Measurements from ENCODE around the gene CHKA.

The CHKA gene

DNA sequence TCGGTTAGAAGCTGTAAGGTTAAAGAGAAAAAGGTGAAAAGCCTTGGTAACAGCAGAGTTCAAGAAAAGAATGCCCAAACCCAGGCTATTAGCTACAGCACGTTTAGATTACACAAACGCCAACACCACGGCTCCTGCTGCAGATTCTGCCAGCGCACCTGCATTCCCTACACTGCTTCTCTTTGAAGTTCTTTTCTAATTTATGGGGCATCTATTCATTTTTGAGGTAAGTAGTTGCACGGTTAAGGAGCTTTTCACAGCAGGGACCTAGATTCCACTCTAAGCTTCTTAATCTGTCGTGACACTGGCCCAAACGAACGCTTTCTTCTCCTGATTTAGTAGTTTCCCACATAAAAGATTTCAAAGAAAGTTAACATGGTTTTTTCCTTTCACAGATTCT lies 38.0 kb upstream of the CHKA start:
- TF ChIP-seq EP300 (IDR thresholded peaks at IDR 0.05; ENCODE audit: borderline replicate concordance): no peak
- TF ChIP-seq TAF1 (IDR thresholded peaks at IDR 0.05; ENCODE audit: low read depth): no peak
- no peak for TF ChIP-seq FOXM1 (IDR thresholded peaks at IDR 0.05; ENCODE audit: borderline replicate concordance, low read depth)
- no peak for TF ChIP-seq TEAD4 (IDR thresholded peaks at IDR 0.05)
- no peak for TF ChIP-seq EGR1 (IDR thresholded peaks at IDR 0.05)
- no peak for TF ChIP-seq YY1 (IDR thresholded peaks at IDR 0.05; ENCODE audit: low read depth)
- TF ChIP-seq, protein P1, sequence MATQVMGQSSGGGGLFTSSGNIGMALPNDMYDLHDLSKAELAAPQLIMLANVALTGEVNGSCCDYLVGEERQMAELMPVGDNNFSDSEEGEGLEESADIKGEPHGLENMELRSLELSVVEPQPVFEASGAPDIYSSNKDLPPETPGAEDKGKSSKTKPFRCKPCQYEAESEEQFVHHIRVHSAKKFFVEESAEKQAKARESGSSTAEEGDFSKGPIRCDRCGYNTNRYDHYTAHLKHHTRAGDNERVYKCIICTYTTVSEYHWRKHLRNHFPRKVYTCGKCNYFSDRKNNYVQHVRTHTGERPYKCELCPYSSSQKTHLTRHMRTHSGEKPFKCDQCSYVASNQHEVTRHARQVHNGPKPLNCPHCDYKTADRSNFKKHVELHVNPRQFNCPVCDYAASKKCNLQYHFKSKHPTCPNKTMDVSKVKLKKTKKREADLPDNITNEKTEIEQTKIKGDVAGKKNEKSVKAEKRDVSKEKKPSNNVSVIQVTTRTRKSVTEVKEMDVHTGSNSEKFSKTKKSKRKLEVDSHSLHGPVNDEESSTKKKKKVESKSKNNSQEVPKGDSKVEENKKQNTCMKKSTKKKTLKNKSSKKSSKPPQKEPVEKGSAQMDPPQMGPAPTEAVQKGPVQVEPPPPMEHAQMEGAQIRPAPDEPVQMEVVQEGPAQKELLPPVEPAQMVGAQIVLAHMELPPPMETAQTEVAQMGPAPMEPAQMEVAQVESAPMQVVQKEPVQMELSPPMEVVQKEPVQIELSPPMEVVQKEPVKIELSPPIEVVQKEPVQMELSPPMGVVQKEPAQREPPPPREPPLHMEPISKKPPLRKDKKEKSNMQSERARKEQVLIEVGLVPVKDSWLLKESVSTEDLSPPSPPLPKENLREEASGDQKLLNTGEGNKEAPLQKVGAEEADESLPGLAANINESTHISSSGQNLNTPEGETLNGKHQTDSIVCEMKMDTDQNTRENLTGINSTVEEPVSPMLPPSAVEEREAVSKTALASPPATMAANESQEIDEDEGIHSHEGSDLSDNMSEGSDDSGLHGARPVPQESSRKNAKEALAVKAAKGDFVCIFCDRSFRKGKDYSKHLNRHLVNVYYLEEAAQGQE (IDR thresholded peaks at IDR 0.05; ENCODE audit: low read depth): no peak
- TF ChIP-seq CREB1 (IDR thresholded peaks at IDR 0.05; ENCODE audit: low read depth): no peak
- TF ChIP-seq RAD21 (IDR thresholded peaks at IDR 0.05; ENCODE audit: low read depth): no peak
- no peak for TF ChIP-seq CEBPB (IDR thresholded peaks at IDR 0.05)

DNA sequence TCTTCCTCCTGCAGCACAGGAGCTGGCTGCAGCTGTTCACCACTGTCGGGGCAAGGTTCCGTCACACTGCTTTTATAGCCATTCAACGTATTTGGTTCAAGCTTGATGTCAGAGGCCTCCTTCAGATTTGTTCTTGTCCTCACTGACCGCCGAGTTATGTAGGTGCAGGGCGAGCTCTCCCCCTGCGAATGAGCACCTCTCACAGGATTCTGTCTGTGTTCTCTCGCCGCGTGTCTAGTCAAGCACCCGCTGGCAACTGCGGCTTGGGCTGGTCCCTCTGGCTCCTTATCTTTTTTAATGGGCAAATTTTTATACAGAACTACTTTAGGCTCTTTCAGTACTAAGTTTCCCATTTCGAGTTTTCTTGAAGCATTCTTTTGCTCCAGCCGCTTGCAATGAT lies 37.4 kb upstream of the CHKA start:
- no peak for TF ChIP-seq TEAD4 (IDR thresholded peaks at IDR 0.05)
- TF ChIP-seq, protein P1 (IDR thresholded peaks at IDR 0.05; ENCODE audit: low read depth): no peak
- no peak for TF ChIP-seq CEBPB (IDR thresholded peaks at IDR 0.05)
- TF ChIP-seq FOXM1 (IDR thresholded peaks at IDR 0.05; ENCODE audit: borderline replicate concordance, low read depth): no peak
- no peak for TF ChIP-seq TCF12 (IDR thresholded peaks at IDR 0.05; ENCODE audit: low read depth)
- TF ChIP-seq NFIC (IDR thresholded peaks at IDR 0.05): no peak
- no peak for TF ChIP-seq EP300 (IDR thresholded peaks at IDR 0.05; ENCODE audit: borderline replicate concordance)
- TF ChIP-seq ZBTB7A (IDR thresholded peaks at IDR 0.05; ENCODE audit: low read depth): no peak
- TF ChIP-seq, protein P2, sequence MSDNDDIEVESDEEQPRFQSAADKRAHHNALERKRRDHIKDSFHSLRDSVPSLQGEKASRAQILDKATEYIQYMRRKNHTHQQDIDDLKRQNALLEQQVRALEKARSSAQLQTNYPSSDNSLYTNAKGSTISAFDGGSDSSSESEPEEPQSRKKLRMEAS (IDR thresholded peaks at IDR 0.05): no peak
- TF ChIP-seq CREB1 (IDR thresholded peaks at IDR 0.05; ENCODE audit: low read depth): no peak
- TF ChIP-seq, protein P3, sequence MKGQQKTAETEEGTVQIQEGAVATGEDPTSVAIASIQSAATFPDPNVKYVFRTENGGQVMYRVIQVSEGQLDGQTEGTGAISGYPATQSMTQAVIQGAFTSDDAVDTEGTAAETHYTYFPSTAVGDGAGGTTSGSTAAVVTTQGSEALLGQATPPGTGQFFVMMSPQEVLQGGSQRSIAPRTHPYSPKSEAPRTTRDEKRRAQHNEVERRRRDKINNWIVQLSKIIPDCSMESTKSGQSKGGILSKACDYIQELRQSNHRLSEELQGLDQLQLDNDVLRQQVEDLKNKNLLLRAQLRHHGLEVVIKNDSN (IDR thresholded peaks at IDR 0.05): no peak
- TF ChIP-seq TAF1 (IDR thresholded peaks at IDR 0.05; ENCODE audit: low read depth): no peak
- TF ChIP-seq YY1 (IDR thresholded peaks at IDR 0.05; ENCODE audit: low read depth): no peak
- TF ChIP-seq EGR1 (IDR thresholded peaks at IDR 0.05): no peak
- TF ChIP-seq RAD21 (IDR thresholded peaks at IDR 0.05; ENCODE audit: low read depth): no peak

DNA sequence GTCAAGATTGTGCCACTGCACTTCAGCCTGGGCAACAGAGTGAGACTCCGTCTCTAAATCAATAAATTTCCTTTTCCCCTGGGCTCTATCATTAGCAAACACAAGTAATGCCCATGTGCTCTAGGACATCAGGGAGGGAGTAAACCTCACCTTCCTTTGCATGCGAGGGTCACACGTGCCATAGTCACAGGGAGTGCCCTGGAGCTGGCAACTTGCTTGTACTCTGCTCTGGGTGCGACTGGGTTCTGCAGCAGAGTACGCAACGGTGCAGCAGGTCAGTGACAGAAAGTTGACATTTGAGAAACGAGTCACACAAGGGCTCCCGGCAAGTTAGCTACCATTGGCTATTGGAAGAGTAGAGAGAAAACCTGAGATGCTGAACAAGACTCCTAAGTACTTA lies 32.6 kb upstream of the CHKA start:
- TF ChIP-seq, protein P1 (IDR thresholded peaks at IDR 0.05; ENCODE audit: low read depth): no peak
- TF ChIP-seq EGR1 (IDR thresholded peaks at IDR 0.05): no peak
- TF ChIP-seq CEBPB (IDR thresholded peaks at IDR 0.05): no peak
- TF ChIP-seq RAD21 (IDR thresholded peaks at IDR 0.05; ENCODE audit: low read depth): no peak
- TF ChIP-seq TEAD4 (IDR thresholded peaks at IDR 0.05): no peak
- TF ChIP-seq, protein P2 (IDR thresholded peaks at IDR 0.05): no peak

DNA sequence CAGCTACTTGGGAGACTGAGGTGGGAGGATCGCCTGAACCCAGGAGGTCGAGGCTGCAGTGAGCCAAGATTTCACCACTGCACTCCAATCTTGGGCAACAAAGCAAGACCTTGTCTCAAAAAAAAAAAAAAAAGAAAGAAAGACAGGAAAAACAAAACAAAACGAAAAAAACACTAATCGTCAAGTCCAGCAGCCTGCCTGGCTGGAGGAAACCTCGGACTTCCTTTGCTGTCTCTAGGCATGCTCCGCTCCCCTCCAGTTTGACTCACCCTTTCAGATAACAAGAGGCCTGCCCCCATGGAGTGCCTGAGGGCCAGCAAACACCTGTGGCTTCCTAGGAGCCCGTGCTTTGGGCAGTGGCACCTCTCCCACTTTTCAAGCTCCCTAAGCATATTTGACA lies 28.8 kb upstream of the CHKA start:
- no peak for TF ChIP-seq CEBPB (IDR thresholded peaks at IDR 0.05)
- TF ChIP-seq YY1 (IDR thresholded peaks at IDR 0.05; ENCODE audit: low read depth): no peak
- TF ChIP-seq, protein P3 (IDR thresholded peaks at IDR 0.05): no peak
- no peak for TF ChIP-seq TCF12 (IDR thresholded peaks at IDR 0.05; ENCODE audit: low read depth)
- TF ChIP-seq TAF1 (IDR thresholded peaks at IDR 0.05; ENCODE audit: low read depth): no peak
- no peak for TF ChIP-seq RAD21 (IDR thresholded peaks at IDR 0.05; ENCODE audit: low read depth)
- TF ChIP-seq NFIC (IDR thresholded peaks at IDR 0.05): no peak
- TF ChIP-seq FOXM1 (IDR thresholded peaks at IDR 0.05; ENCODE audit: borderline replicate concordance, low read depth): no peak
- TF ChIP-seq, protein P2 (IDR thresholded peaks at IDR 0.05): no peak
- TF ChIP-seq, protein P1 (IDR thresholded peaks at IDR 0.05; ENCODE audit: low read depth): no peak
- no peak for TF ChIP-seq EP300 (IDR thresholded peaks at IDR 0.05; ENCODE audit: borderline replicate concordance)
- TF ChIP-seq EGR1 (IDR thresholded peaks at IDR 0.05): no peak
- TF ChIP-seq CREB1 (IDR thresholded peaks at IDR 0.05; ENCODE audit: low read depth): no peak
- no peak for TF ChIP-seq TEAD4 (IDR thresholded peaks at IDR 0.05)
- no peak for TF ChIP-seq ZBTB7A (IDR thresholded peaks at IDR 0.05; ENCODE audit: low read depth)
